HCT116 (cell line): ENCODE data around the gene PAX5.

Experiments used
- CEBPB ChIP-seq: IDR thresholded peaks from 2 replicates; pipeline ENCODE4 v1.6.1; 2012; ENCODE audit warnings: low read depth
- EZH2phosphoT487 ChIP-seq: fragments of 200-600 bp; IDR thresholded peaks from 2 replicates; pipeline ENCODE4 v1.6.1; 2018; ENCODE audit warnings: antibody characterized with exemption, borderline replicate concordance
- POLR2A ChIP-seq: IDR thresholded peaks from 2 replicates; pipeline ENCODE4 v1.7.0; 2011; ENCODE audit warnings: borderline replicate concordance; ENCODE audit not compliant: insufficient read depth, insufficient read length; ENCODE audit errors: extremely low read depth
- RAD21 ChIP-seq: IDR thresholded peaks from 2 replicates; pipeline ENCODE4 v1.6.1; 2012; ENCODE audit warnings: low read depth, mild to moderate bottlenecking
- REST ChIP-seq: IDR thresholded peaks from 2 replicates; pipeline ENCODE4 v1.6.1; 2012; ENCODE audit warnings: low read depth
- SRF ChIP-seq: IDR thresholded peaks from 2 replicates; pipeline ENCODE4 v1.6.1; 2012; ENCODE audit warnings: low read depth
- TCF7L2 ChIP-seq: IDR thresholded peaks from 2 replicates; pipeline ENCODE4 v1.7.0; 2011; ENCODE audit warnings: borderline replicate concordance, inconsistent platforms; ENCODE audit not compliant: insufficient read depth, insufficient read length; ENCODE audit errors: extremely low read depth
- TF ChIP-seq, protein P1 (sequence below), 3 experiments: fragments of 200-600 bp in 1 of 3; sonication (generic) in 1 of 3; IDR thresholded peaks in 2 of 3; conservative IDR thresholded peaks in 1 of 3; 2 replicates each; pipeline ENCODE4 v1.5.1; 2012 to 2017; ENCODE audit warnings: low read depth in 2 of 3, low read length in 2 of 3, antibody characterized with exemption in 1 of 3, borderline replicate concordance in 1 of 3, control low read depth in 1 of 3, mild to moderate bottlenecking in 1 of 3, mixed read lengths in 1 of 3, mixed run types in 1 of 3, moderate library complexity in 1 of 3; ENCODE audit not compliant: insufficient read depth in 1 of 3

- TF ChIP-seq EZH2phosphoT487 (no peak), REST (no peak), SRF (no peak), RAD21 (no peak), POLR2A (no peak), CEBPB (no peak), TCF7L2 (no peak)
- TF ChIP-seq, protein P1, sequence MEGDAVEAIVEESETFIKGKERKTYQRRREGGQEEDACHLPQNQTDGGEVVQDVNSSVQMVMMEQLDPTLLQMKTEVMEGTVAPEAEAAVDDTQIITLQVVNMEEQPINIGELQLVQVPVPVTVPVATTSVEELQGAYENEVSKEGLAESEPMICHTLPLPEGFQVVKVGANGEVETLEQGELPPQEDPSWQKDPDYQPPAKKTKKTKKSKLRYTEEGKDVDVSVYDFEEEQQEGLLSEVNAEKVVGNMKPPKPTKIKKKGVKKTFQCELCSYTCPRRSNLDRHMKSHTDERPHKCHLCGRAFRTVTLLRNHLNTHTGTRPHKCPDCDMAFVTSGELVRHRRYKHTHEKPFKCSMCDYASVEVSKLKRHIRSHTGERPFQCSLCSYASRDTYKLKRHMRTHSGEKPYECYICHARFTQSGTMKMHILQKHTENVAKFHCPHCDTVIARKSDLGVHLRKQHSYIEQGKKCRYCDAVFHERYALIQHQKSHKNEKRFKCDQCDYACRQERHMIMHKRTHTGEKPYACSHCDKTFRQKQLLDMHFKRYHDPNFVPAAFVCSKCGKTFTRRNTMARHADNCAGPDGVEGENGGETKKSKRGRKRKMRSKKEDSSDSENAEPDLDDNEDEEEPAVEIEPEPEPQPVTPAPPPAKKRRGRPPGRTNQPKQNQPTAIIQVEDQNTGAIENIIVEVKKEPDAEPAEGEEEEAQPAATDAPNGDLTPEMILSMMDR (IDR thresholded peaks at IDR 0.05 in 2 of 3, conservative IDR thresholded peaks at IDR 0.05 in 1 of 3; ENCODE audit: borderline replicate concordance in 1 of 3, insufficient read depth in 1 of 3, low read depth in 2 of 3, low read length in 2 of 3), result no peak
These were observed 144.2 kb downstream of the PAX5 start for GRCh38 chr9:36889844-36890243.
